Activated CD8-positive, alpha-beta memory T cell treated with anti-CD3 and anti-CD28 coated beads for 4 hours (primary cell): ENCODE data around the gene KRT81.
"Not testable (repeated sequence)": the region's sequence is repeated elsewhere in the genome, so short reads cannot be mapped to it uniquely, and the experiment has no call there.

Source experiments
- DNase-seq, 2 donors: peaks; one replicate each; pipeline ENCODE4 v3.0.0-alpha.2; 2020; ENCODE audit warnings: low read depth in 2 of 2

The KRT81 gene

DNA sequence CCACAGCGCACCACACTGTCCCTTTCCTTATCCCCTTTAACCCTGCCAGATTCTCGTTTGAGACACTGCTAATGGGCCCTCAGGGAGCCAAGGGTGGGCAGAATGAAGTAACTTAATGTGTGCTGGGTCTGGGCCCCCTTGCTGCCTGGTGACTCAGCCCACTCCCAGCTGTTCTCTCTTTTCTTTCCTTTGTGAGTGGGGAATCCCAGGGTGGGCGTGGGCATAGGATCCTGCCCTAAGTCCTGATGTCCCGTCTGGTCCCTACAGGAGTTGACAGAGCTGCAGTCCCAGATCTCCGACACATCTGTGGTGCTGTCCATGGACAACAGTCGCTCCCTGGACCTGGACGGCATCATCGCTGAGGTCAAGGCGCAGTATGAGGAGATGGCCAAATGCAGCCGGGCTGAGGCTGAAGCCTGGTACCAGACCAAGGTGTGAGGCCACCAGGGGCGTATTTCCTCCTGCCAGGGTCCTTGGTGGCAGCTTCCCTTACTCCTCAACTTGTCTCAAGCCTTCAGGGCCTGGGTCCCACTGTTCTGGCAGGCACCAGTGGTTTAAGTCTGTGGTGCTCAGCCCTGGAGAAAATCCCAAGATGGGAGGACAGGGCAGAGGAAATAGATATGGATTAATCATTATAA is 50.0 kb downstream of the KRT81 start:
- DNase-seq: no peak

DNA sequence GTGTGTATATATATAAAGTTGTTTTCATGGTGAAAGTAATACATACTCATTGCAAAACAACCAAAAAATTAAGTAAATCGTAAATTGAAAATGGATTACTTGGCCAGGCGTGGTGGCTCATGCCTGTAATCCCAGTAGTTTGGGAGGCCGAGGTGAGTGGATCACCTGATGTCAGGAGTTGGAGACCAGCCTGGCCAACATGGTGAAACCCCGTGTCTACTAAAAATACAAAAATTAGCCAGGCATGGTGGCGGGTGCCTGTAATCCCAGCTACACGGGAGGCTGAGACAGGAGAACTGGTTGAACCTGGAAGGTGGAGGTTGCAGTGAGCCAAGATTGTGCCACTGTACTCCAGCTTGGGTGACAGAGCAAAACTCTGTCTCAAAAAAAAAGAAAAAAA is 51.1 kb downstream of the KRT81 start:
- not testable (repeated sequence) for DNase-seq

DNA sequence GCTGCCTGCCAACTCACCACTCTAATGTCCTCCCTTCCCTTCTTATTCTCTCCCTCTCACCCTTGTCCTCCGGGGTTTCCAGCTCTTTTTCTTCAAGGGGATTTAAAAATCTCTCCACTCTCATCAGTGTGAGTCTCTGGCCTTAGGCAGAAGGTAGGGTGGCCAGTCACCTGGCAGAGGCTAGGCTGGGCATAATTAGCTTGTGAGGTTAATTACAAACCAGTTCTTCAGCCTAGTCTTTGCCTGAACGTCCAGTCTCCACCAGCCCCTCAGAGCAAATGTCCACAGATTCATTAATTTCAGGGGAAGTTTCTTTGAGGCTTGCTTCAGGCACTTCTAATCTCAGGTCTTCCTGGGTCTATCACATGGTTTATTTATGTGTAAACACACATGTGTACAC is 51.6 kb downstream of the KRT81 start:
- no peak for DNase-seq

DNA sequence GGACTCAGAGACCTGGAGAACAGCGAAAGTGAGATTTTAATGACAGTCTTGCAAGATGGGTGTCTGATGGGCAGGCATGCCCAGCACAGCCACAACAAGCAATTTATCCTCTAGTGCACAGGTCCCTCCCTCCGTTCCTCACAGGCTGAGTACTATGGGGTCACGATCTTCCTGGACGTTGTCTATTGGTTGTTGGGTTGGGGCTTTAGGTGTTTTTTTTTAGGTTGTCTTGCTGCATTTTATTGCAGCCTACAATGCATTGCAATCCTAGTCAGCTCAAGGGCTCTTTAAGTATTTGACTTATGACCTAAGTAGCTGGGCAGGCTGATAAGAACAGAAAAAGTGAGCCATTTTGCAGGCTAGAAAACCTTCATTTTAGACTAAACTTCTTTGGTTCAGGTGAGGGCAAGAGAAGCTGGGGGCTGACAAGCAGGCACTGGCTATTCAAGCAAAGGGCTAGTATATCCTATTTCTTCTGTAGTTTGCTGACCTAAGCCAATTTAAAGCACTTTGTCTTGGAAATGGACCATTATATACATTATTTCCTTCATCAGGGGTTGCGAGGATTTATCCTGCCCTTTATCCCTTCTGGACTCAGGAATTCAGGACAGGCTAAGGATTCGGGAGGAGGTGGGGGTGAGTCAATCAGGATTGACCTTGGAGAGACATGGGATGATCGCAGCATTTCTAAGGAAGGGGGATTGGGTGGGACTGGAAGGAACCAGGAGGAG is 52.3 kb downstream of the KRT81 start:
- DNase-seq: no peak

DNA sequence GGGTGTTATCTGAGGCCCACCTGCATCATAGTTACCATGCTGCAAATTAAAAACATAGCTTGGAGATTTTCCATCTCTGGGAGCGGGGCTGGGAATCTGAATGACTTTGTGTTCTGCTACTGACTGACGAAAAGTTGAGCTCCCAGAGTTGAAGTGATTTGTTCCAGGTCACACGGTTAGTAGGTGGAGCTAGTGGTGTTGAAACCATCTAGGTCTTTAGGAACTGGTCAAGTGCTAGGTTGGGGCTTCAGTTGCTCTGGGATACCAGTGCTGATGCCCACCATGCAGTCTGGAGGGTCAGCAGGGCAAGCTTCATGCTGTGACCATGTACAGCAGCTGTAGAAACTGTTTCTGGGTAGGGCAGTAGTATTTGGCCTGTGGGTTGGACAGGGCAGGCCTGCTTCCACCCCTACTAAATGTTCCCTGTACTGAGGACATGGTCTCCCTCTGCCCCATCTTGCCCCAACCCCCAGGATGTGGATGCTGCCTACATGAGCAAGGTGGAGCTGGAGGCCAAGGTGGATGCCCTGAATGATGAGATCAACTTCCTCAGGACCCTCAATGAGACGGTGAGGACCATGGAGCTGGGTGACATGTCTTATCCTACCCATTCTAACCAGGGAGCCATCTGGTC is 53.0 kb downstream of the KRT81 start:
- DNase-seq: no peak

DNA sequence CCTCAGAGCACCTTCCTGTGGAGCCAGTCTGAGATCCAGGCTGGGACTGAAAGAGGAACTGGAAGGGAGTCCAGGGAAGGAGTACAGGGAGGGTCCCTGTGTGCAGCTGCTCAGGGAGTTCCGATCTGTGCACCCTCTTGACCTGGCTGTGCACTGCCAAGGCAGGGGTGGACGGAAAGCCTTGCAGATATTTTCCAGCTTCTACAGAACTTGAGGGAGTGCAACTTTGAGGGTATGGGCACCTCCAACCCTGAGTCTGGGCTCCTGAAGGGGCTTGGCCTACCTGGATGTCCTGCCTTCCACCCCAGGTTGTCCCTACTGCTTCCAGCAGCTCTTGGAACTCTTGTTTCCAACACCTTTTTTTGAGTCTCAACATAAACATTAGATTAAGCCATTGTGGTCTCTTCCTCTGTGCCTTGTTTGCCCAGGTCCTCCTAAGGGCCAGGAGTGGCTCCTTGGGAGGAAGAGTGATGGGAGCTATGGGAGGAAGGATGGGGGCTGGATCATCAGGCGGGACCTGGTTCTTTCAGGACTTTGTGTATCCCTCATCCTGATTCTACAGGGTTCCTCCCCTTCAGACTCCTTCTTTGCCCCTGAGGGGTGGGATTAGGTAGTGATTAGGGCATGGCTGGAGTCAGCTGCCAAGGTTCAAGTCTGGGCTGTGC is 54.8 kb downstream of the KRT81 start:
- DNase-seq: no peak
